DOHH2 (cell line): ENCODE measurements around the gene FBXW5.

Experiments used
- H3F3A ChIP-seq: fragments of 200-600 bp; sonication (generic), shearing (Covaris generic); 2 replicates; pipeline ENCODE4 v1.6.0; 2016; ENCODE audit warnings: antibody characterized with exemption, mild to moderate bottlenecking; ENCODE audit not compliant: control insufficient read depth, insufficient read depth
- H3K27ac ChIP-seq: fragments of 200-600 bp; sonication (generic); 2 replicates; pipeline ENCODE4 v1.5.1; 2014; ENCODE audit warnings: low read depth, mild to moderate bottlenecking, low read length, moderate library complexity
- H3K27me3 ChIP-seq: fragments of 200-600 bp; sonication (generic); 2 replicates; pipeline ENCODE4 v1.6.1; 2014; ENCODE audit warnings: mild to moderate bottlenecking, low read length, mixed read lengths; ENCODE audit not compliant: control insufficient read depth
- H3K36me3 ChIP-seq: fragments of 200-600 bp; sonication (generic); 2 replicates; pipeline ENCODE4 v1.6.1; 2014; ENCODE audit warnings: mild to moderate bottlenecking, low read length, moderate library complexity, mixed read lengths; ENCODE audit not compliant: control insufficient read depth
- H3K4me1 ChIP-seq: fragments of 200-600 bp; sonication (generic); 2 replicates; pipeline ENCODE4 v1.6.1; 2014; ENCODE audit warnings: mild to moderate bottlenecking, low read length, mixed read lengths; ENCODE audit not compliant: control insufficient read depth
- H3K4me2 ChIP-seq: fragments of 200-600 bp; sonication (generic); 2 replicates; pipeline ENCODE4 v1.6.0; 2014; ENCODE audit warnings: mild to moderate bottlenecking, low read length, moderate library complexity
- H3K4me3 ChIP-seq: fragments of 200-600 bp; sonication (generic); 2 replicates; pipeline ENCODE4 v1.5.1; 2014; ENCODE audit warnings: mild to moderate bottlenecking, low read length, mixed read lengths
- H3K79me2 ChIP-seq: fragments of 200-600 bp; sonication (generic); 2 replicates; pipeline ENCODE4 v1.6.1; 2014; ENCODE audit warnings: mild to moderate bottlenecking, low read length, mixed read lengths; ENCODE audit not compliant: control insufficient read depth
- H3K9me2 ChIP-seq: fragments of 200-600 bp; sonication (generic); replicated peaks from 2 replicates; pipeline ENCODE4 v1.6.1; 2014; ENCODE audit warnings: mild to moderate bottlenecking, low read length, mixed read lengths; ENCODE audit not compliant: control insufficient read depth
- H3K9me3 ChIP-seq: fragments of 200-600 bp; sonication (generic); 2 replicates; pipeline ENCODE4 v1.6.1; 2014; ENCODE audit warnings: antibody characterized with exemption, low read length, mixed read lengths; ENCODE audit not compliant: control insufficient read depth, insufficient read depth
- H4K20me1 ChIP-seq: fragments of 200-600 bp; sonication (generic); 2 replicates; pipeline ENCODE4 v1.6.0; 2014; ENCODE audit warnings: low read depth, mild to moderate bottlenecking, antibody characterized with exemption, low read length, moderate library complexity; ENCODE audit not compliant: control insufficient read depth, insufficient read depth
- CTCF ChIP-seq: fragments of 200-600 bp; sonication (generic); IDR thresholded peaks from one replicate; pipeline ENCODE4 v1.5.1; 2014; ENCODE audit warnings: antibody characterized with exemption, mild to moderate bottlenecking, low read depth, low read length; ENCODE audit not compliant: poor library complexity, severe bottlenecking
- EZH2phosphoT487 ChIP-seq: fragments of 200-600 bp; sonication (generic); IDR thresholded peaks from 2 replicates; pipeline ENCODE4 v1.6.1; 2017; ENCODE audit warnings: borderline replicate concordance, mild to moderate bottlenecking, antibody characterized with exemption, low read length, moderate library complexity, mixed read lengths

Gene FBXW5

GRCh38 chr9:136985027-136985602 is 40.6 kb upstream of the FBXW5 start:
- no peak overlapping the region for H3K27ac ChIP-seq
- H3K36me3 ChIP-seq: no peaks in the 10 kb centered on the region
- no peaks in the 10 kb centered on the region for H4K20me1 ChIP-seq
- H3K4me1 ChIP-seq: no peaks in the 10 kb centered on the region
- no peaks in the 10 kb centered on the region for H3F3A ChIP-seq
- no peak overlapping the region for H3K4me2 ChIP-seq
- peaks cover 34% of the 10 kb centered on the region for H3K27me3 ChIP-seq
- TF ChIP-seq CTCF: no peak
- TF ChIP-seq EZH2phosphoT487: no peak
- no peaks in the 10 kb centered on the region for H3K9me2 ChIP-seq
- no peak overlapping the region for H3K4me3 ChIP-seq
- H3K79me2 ChIP-seq: no peaks in the 10 kb centered on the region
- no peaks in the 10 kb centered on the region for H3K9me3 ChIP-seq

- Histone ChIP-seq H3K4me1 (no peaks in the 10 kb centered on the region), H3K27ac (no peak overlapping the region), H3K79me2 (no peaks in the 10 kb centered on the region), H3K9me2 (no peaks in the 10 kb centered on the region), H3K4me3 (no peak overlapping the region), H3K9me3 (no peaks in the 10 kb centered on the region), H4K20me1 (no peaks in the 10 kb centered on the region), H3K4me2 (no peak overlapping the region), H3K27me3 (peaks cover 29% of the 10 kb centered on the region), H3K36me3 (no peaks in the 10 kb centered on the region), H3F3A (no peaks in the 10 kb centered on the region)
- no peak for TF ChIP-seq EZH2phosphoT487
- TF ChIP-seq CTCF: no peak
Observed at GRCh38 chr9:136984464-136985026, 40.0 kb upstream of the FBXW5 start.

GRCh38 chr9:136983656-136984314 is 39.2 kb upstream of the FBXW5 start:
- Histone ChIP-seq H3F3A (no peaks in the 10 kb centered on the region), H3K27ac (no peak overlapping the region), H3K4me2 (no peak overlapping the region), H4K20me1 (no peaks in the 10 kb centered on the region), H3K4me1 (no peaks in the 10 kb centered on the region), H3K9me3 (no peaks in the 10 kb centered on the region), H3K36me3 (no peaks in the 10 kb centered on the region), H3K4me3 (no peak overlapping the region), H3K79me2 (no peaks in the 10 kb centered on the region), H3K9me2 (no peaks in the 10 kb centered on the region), H3K27me3 (peaks cover 25% of the 10 kb centered on the region)
- TF ChIP-seq EZH2phosphoT487 (no peak), CTCF (no peak)
